ENCODE data around the gene PPT2. TPM values are rescaled to one million over a fixed set of nuclear protein-coding genes. Genes with fewer than 3 reads are reported as not detected.

PPT2 gene
- polyA plus RNA-seq, 2 of the 4 experiments (the other 2 are of a cell fraction): 9.3 to 11.7 TPM

DNA sequence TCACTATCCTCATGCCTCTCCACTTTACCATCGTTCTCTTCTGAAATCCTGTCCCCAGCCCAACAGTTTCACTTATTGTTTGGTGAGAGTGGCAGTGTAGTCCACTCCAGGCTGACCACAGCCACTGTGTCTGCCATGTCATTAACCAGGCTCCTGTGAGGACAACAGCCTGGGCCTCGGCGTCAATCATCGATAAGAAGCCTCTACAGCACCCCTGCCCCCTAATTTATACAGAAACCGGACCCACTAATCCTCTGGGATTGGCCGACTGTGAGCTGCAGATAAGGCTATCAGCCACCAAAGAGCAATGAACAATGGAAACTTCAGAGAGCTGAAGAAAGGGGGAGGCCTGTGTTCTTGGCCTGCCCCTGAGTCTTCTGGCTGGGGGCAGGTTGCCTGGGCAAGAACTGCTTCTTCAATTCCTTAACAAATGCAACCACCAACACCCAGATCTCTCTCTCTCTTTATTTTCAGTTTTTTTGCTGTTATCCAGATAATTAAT is 13.9 kb downstream of the PPT2 start:
- DNase-seq (ENCODE audit: low read depth in 1 of 2, low spot score in 1 of 2): no peak
- POLR2A ChIA-PET: interaction anchor here (1.3 kb wide), 1 partner anchor 40 kb away, joined by 3 read pairs; the partner anchor contains the start of gene ATF6B
- CTCF ChIA-PET: no interaction called here
- no peaks in the 10 kb centered on the region for H3K9me3 ChIP-seq
- no peak for ATAC-seq
- WGBS (ENCODE audit: missing lambda C conversion rate): 92% methylated on average over 4 of the region's 6 CpGs
- no peak overlapping the region for H3K4me2 ChIP-seq
- no peak overlapping the region for H3K4me3 ChIP-seq
- no peak for FAIRE-seq
- H3K4me1 ChIP-seq: no peaks in the 10 kb centered on the region
- no peak for TF ChIP-seq ZSCAN20 (CRISPR knock-in tag; IDR thresholded peaks at IDR 0.05)
- TF ChIP-seq ESRRA (IDR thresholded peaks at IDR 0.05; ENCODE audit: borderline replicate concordance, low read length): no peak
- no peak for TF ChIP-seq EHF (CRISPR knock-in tag; IDR thresholded peaks at IDR 0.05)
- TF ChIP-seq, protein P1, sequence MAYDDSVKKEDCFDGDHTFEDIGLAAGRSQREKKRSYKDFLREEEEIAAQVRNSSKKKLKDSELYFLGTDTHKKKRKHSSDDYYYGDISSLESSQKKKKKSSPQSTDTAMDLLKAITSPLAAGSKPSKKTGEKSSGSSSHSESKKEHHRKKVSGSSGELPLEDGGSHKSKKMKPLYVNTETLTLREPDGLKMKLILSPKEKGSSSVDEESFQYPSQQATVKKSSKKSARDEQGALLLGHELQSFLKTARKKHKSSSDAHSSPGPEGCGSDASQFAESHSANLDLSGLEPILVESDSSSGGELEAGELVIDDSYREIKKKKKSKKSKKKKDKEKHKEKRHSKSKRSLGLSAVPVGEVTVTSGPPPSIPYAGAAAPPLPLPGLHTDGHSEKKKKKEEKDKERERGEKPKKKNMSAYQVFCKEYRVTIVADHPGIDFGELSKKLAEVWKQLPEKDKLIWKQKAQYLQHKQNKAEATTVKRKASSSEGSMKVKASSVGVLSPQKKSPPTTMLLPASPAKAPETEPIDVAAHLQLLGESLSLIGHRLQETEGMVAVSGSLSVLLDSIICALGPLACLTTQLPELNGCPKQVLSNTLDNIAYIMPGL (CRISPR knock-in tag; IDR thresholded peaks at IDR 0.05; ENCODE audit: borderline replicate concordance): no peak
- no peak for TF ChIP-seq CEBPB (IDR thresholded peaks at IDR 0.05)
- no peak for TF ChIP-seq SMC3 (IDR thresholded peaks at IDR 0.05)
- no peak for TF ChIP-seq JUN (IDR thresholded peaks at IDR 0.05)
- no peak overlapping the region for H3K27ac ChIP-seq

DNA sequence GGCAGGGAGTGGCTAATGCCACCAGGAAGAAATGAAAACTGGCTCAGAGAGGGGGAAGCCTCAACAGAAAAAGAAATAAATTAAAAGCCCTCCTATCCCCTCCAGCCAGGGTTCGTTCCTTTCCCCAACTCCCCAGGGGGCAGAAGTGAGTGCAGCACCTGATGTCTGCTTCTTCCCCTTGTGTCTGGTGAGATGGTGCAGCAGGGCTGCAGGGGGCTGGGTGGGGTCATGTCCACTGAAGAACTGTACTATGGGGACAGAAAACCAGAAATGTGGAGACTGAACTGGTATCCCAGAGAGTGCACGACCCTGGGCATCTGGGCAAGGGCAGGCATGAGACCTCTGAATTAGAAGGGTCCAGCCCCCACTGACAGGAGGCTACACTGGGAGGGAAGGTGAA is 14.4 kb downstream of the PPT2 start:
- Histone ChIP-seq H3K27ac (no peak overlapping the region), H3K4me1 (no peaks in the 10 kb centered on the region), H3K4me3 (no peak overlapping the region), H3K9me3 (no peaks in the 10 kb centered on the region), H3K4me2 (no peak overlapping the region)
- TF ChIP-seq, protein P2, sequence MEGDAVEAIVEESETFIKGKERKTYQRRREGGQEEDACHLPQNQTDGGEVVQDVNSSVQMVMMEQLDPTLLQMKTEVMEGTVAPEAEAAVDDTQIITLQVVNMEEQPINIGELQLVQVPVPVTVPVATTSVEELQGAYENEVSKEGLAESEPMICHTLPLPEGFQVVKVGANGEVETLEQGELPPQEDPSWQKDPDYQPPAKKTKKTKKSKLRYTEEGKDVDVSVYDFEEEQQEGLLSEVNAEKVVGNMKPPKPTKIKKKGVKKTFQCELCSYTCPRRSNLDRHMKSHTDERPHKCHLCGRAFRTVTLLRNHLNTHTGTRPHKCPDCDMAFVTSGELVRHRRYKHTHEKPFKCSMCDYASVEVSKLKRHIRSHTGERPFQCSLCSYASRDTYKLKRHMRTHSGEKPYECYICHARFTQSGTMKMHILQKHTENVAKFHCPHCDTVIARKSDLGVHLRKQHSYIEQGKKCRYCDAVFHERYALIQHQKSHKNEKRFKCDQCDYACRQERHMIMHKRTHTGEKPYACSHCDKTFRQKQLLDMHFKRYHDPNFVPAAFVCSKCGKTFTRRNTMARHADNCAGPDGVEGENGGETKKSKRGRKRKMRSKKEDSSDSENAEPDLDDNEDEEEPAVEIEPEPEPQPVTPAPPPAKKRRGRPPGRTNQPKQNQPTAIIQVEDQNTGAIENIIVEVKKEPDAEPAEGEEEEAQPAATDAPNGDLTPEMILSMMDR (IDR thresholded peaks at IDR 0.05): no peak
- TF ChIP-seq NFE2L2 (conservative IDR thresholded peaks at IDR 0.05; ENCODE audit: low read length) (no peak), MAZ (IDR thresholded peaks at IDR 0.05; ENCODE audit: borderline replicate concordance, low read depth, low read length) (no peak), CHD2 (IDR thresholded peaks at IDR 0.05; ENCODE audit: low read length, partially characterized antibody) (no peak), HOXB5 (CRISPR knock-in tag; IDR thresholded peaks at IDR 0.05) (no peak), EHF (CRISPR knock-in tag; IDR thresholded peaks at IDR 0.05) (no peak), ZNF302 (CRISPR knock-in tag; IDR thresholded peaks at IDR 0.05) (no peak), RCOR1 (IDR thresholded peaks at IDR 0.05; ENCODE audit: low read depth, low read length) (no peak), ZSCAN20 (CRISPR knock-in tag; IDR thresholded peaks at IDR 0.05) (no peak), NR3C1 (IDR thresholded peaks at IDR 0.05) (no peak)
- DNase-seq (ENCODE audit: low read depth in 1 of 2, low spot score in 1 of 2) (no peak), FAIRE-seq (no peak), ATAC-seq (no peak)
- ChIA-PET CTCF (interaction anchor here (1.3 kb wide), 1 partner anchor 49 kb away, joined by 4 read pairs; no protein-coding TSS in a partner anchor), POLR2A (no interaction called here)
- WGBS (ENCODE audit: missing lambda C conversion rate): 76% methylated on average over 2 of the region's 2 CpGs

GRCh38 chr6:32168807-32169591 is 15.1 kb downstream of the PPT2 start:
- no peak for TF ChIP-seq CHD4 (IDR thresholded peaks at IDR 0.05; ENCODE audit: borderline replicate concordance)
- no peak overlapping the region for H3K4me2 ChIP-seq
- ATAC-seq: peak; percentile 43 to 46; a peak in 1 of 6 replicates
- H3K27ac ChIP-seq: no peak overlapping the region
- no peaks in the 10 kb centered on the region for H3K9me3 ChIP-seq
- CTCF ChIA-PET: interaction anchor here (1.3 kb wide), 1 partner anchor 50 kb away, joined by 4 read pairs; no protein-coding TSS in a partner anchor
- 88% methylated on average over 11 of the region's 11 CpGs for WGBS (ENCODE audit: missing lambda C conversion rate)
- DNase-seq (ENCODE audit: low read depth in 1 of 2, low spot score in 1 of 2): no peak
- POLR2A ChIA-PET: no interaction called here
- no peaks in the 10 kb centered on the region for H3K4me1 ChIP-seq
- H3K4me3 ChIP-seq: no peak overlapping the region
- no peak for FAIRE-seq

Data from A549 (cell line).